GM12878 (cell line): ENCODE measurements around the gene TNFAIP1. TPM values are rescaled to one million over a fixed set of nuclear protein-coding genes. Genes with fewer than 3 reads are reported as not detected.
A peak's percentile ranks its signal among the peaks of the same experiment; 100 is the strongest.

Experiments used
- BCL11A ChIP-seq: IDR thresholded peaks from 2 replicates; pipeline ENCODE4 v1.6.1; 2011; ENCODE audit warnings: low read depth, low read length
- BMI1 ChIP-seq: fragments of 450-650 bp; IDR thresholded peaks from 2 replicates; pipeline ENCODE4 v1.6.1; 2016; ENCODE audit warnings: mild to moderate bottlenecking, moderate library complexity, borderline replicate concordance
- CTCF ChIP-seq, 3 experiments: IDR thresholded peaks in 2 of 3; conservative IDR thresholded peaks in 1 of 3; 2 replicates each; pipeline ENCODE4 v1.5.1; 2011; ENCODE audit warnings: low read depth in 3 of 3, low read length in 3 of 3, mild to moderate bottlenecking in 3 of 3, control low read depth in 2 of 3, moderate library complexity in 2 of 3, inconsistent platforms in 1 of 3, mixed read lengths in 1 of 3; ENCODE audit not compliant: control insufficient read depth in 2 of 3, insufficient read depth in 1 of 3; ENCODE audit errors: extremely low read depth in 1 of 3
- ELK1 ChIP-seq: IDR thresholded peaks from 2 replicates; pipeline ENCODE4 v1.6.1; 2012; ENCODE audit warnings: low read depth, low read length, improper control_type of control experiment
- IKZF1 ChIP-seq: fragments of 450-650 bp; conservative IDR thresholded peaks from 2 replicates; pipeline ENCODE4 v1.6.1; 2017; ENCODE audit warnings: antibody characterized with exemption, mild to moderate bottlenecking
- IRF4 ChIP-seq: IDR thresholded peaks from 2 replicates; pipeline ENCODE4 v1.6.1; 2011; ENCODE audit warnings: low read depth, low read length
- MTA2 ChIP-seq: fragments of 450-650 bp; IDR thresholded peaks from 2 replicates; pipeline ENCODE4 v1.6.1; 2016; ENCODE audit warnings: low read depth, mild to moderate bottlenecking, moderate library complexity
- PAX8 ChIP-seq: fragments of 450-650 bp; IDR thresholded peaks from 2 replicates; pipeline ENCODE4 v1.6.1; 2017; ENCODE audit warnings: mild to moderate bottlenecking, moderate library complexity
- PBX3 ChIP-seq: IDR thresholded peaks from 2 replicates; pipeline ENCODE4 v1.6.1; 2011; ENCODE audit warnings: mild to moderate bottlenecking, low read depth, low read length, moderate library complexity; ENCODE audit not compliant: insufficient replicate concordance
- PKNOX1 ChIP-seq: fragments of 450-650 bp; IDR thresholded peaks from 2 replicates; pipeline ENCODE4 v1.6.1; 2016; ENCODE audit warnings: mild to moderate bottlenecking
- POLR2AphosphoS5 ChIP-seq: IDR thresholded peaks from 2 replicates; pipeline ENCODE4 v1.6.1; 2011; ENCODE audit warnings: mild to moderate bottlenecking, low read length, inconsistent platforms
- SIX5 ChIP-seq: IDR thresholded peaks from 2 replicates; pipeline ENCODE4 v1.6.1; 2011; ENCODE audit warnings: mild to moderate bottlenecking, low read depth, low read length, moderate library complexity; ENCODE audit not compliant: severe bottlenecking
- SPI1 ChIP-seq: IDR thresholded peaks from 2 replicates; pipeline ENCODE4 v1.6.1; 2011; ENCODE audit warnings: low read depth, mild to moderate bottlenecking, low read length, moderate library complexity, borderline replicate concordance; ENCODE audit not compliant: insufficient read depth
- SRF ChIP-seq, 2 experiments: IDR thresholded peaks; 2 replicates each; pipeline ENCODE4 v1.6.1; 2011; ENCODE audit warnings: low read depth in 2 of 2, low read length in 2 of 2, mild to moderate bottlenecking in 1 of 2, moderate library complexity in 1 of 2
- TBL1XR1 ChIP-seq: IDR thresholded peaks from 2 replicates; pipeline ENCODE4 v1.6.1; 2012; ENCODE audit warnings: low read depth, low read length, improper control_type of control experiment
- ZBTB33 ChIP-seq: fragments of 450-650 bp; IDR thresholded peaks from 2 replicates; pipeline ENCODE4 v1.6.1; 2017; ENCODE audit warnings: mild to moderate bottlenecking
- polyA plus RNA-seq, 11 experiments: library from polyadenylated mRNA; depleted of rRNA in 4 of 11; unstranded in 6 of 11; stranded (reverse) in 5 of 11; fragments of >200 nt; fragmentation: Nextera tagmentation in 4 of 11; fragmentation: Illumina TruSeq in 1 of 11; extraction: Ambion mirVana in 4 of 11; extraction: Trizol in 1 of 11; gene quantifications; 1 replicate in 1 of 11; 2 replicates in 10 of 11; pipeline versions ENCODE4 v1.2.1 to v1.2.3, GENCODE V29; 2011 to 2016; ENCODE audit warnings: inconsistent platforms in 2 of 11, missing spikeins in 2 of 11, low read depth in 1 of 11
- total RNA-seq, 4 experiments: library from RNA; depleted of rRNA in 3 of 4; stranded (reverse); fragments of >200 nt in 3 of 4; fragmentation: Illumina TruSeq in 1 of 4; extraction: Trizol in 1 of 4; gene quantifications; 2 replicates each; pipeline versions ENCODE4 v1.2.1 to v1.2.3, GENCODE V29; 2013 to 2021
- TF ChIP-seq, protein P1 (sequence below): fragments of 450-650 bp; formaldehyde crosslinking; IDR thresholded peaks from 2 replicates; pipeline ENCODE4 v1.4.0; 2020; ENCODE audit warnings: mild to moderate bottlenecking, moderate library complexity

TNFAIP1 gene
- total and polyA plus RNA-seq, 10 of the 15 experiments (the other 5 are each of a cell fraction or from before 2014, with no cell fraction given), result 1.8 to 16.9 (median 11.7) TPM

DNA sequence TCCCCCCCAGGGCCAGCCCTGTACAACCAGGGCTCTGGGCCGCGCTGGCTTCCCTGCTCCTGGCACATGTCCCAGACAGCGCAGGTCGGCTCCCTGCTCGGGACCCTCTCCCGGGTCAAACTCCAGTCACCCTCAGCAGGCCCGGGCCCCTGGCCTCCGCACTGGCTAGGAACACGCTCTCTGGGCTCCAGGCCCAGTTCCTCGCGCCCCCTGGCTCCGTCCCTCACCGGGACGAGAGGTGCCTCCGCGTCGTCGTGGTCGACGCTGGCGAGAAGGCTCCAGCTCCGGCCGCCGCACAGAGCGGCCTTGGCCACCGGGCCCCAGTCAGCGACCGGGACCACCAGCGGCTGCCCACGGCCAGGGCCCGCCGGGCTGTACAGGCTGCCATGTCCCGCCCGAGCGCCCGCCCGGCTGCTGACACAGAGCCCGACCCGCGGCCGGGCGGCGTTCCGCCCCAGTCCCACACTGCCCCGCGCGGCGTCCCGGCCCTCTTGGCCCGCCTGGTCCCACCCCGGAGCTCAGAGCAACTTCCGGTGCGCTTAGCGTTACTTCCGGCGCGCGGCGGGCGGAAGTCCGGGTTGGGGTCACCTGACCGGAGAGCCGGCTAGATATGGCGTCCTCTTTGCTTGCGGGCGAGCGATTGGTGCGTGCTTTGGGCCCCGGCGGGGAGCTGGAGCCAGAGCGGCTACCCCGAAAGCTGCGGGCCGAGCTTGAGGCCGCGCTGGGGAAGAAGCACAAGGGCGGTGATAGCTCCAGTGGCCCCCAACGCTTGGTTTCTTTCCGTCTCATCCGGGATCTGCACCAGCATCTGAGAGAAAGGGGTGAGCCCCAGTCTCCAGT, 21.7 kb downstream of the TNFAIP1 start, which contains the start of gene POLDIP2 (continued):
- TF ChIP-seq ZBTB33, result no peak
- TF ChIP-seq PAX8, result no peak
- peak; percentile 96 for TF ChIP-seq IKZF1
- TF ChIP-seq PKNOX1, result peak; percentile 65
- TF ChIP-seq CTCF (IDR thresholded peaks at IDR 0.05 in 2 of 3, conservative IDR thresholded peaks at IDR 0.05 in 1 of 3; ENCODE audit: control insufficient read depth in 2 of 3, extremely low read depth in 1 of 3, insufficient read depth in 1 of 3, low read depth in 3 of 3, low read length in 3 of 3), result no peak
- TF ChIP-seq ELK1, result peak; percentile 97
- TF ChIP-seq BCL11A, result no peak
- TF ChIP-seq, protein P1, sequence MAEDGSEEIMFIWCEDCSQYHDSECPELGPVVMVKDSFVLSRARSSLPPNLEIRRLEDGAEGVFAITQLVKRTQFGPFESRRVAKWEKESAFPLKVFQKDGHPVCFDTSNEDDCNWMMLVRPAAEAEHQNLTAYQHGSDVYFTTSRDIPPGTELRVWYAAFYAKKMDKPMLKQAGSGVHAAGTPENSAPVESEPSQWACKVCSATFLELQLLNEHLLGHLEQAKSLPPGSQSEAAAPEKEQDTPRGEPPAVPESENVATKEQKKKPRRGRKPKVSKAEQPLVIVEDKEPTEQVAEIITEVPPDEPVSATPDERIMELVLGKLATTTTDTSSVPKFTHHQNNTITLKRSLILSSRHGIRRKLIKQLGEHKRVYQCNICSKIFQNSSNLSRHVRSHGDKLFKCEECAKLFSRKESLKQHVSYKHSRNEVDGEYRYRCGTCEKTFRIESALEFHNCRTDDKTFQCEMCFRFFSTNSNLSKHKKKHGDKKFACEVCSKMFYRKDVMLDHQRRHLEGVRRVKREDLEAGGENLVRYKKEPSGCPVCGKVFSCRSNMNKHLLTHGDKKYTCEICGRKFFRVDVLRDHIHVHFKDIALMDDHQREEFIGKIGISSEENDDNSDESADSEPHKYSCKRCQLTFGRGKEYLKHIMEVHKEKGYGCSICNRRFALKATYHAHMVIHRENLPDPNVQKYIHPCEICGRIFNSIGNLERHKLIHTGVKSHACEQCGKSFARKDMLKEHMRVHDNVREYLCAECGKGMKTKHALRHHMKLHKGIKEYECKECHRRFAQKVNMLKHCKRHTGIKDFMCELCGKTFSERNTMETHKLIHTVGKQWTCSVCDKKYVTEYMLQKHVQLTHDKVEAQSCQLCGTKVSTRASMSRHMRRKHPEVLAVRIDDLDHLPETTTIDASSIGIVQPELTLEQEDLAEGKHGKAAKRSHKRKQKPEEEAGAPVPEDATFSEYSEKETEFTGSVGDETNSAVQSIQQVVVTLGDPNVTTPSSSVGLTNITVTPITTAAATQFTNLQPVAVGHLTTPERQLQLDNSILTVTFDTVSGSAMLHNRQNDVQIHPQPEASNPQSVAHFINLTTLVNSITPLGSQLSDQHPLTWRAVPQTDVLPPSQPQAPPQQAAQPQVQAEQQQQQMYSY (CRISPR knock-in tag), result no peak
- peak; percentile 79; the same call in 1 of the 2 replicates for TF ChIP-seq POLR2AphosphoS5
- TF ChIP-seq IRF4, result no peak
- no peak for TF ChIP-seq BMI1
- peak; percentile 56 for TF ChIP-seq SPI1
- TF ChIP-seq MTA2, result no peak
- peak; percentile 66 for TF ChIP-seq SIX5
- no peak for TF ChIP-seq PBX3
- peak; percentile 36 to 80; a peak in 3 of 4 replicates for TF ChIP-seq SRF (IDR thresholded peaks at IDR 0.05; ENCODE audit: low read depth in 2 of 2, low read length in 2 of 2)
- peak; percentile 44; the same call in 1 of the 2 replicates for TF ChIP-seq TBL1XR1
